ENCODE measurements around the gene LSAMP.

Gene LSAMP

GRCh38 chr3:116356056-116356455, 89.2 kb downstream of the LSAMP start:
- H3K36me3 Mint-ChIP-seq: no peaks in the 10 kb centered on the region
- no peak overlapping the region for H3K27ac Mint-ChIP-seq
- DNase-seq (no peak), ATAC-seq (replicated peaks) (no peak)
- H3K4me1 Mint-ChIP-seq: no peaks in the 10 kb centered on the region
- no peaks in the 10 kb centered on the region for H3K27me3 Mint-ChIP-seq
- no peak overlapping the region for H3K4me3 Mint-ChIP-seq
- H3K9me3 Mint-ChIP-seq: peaks cover 0 to 5% of the 10 kb centered on the region in 2 donors

GRCh38 chr3:116354382-116354781, 90.9 kb downstream of the LSAMP start:
- Mint-ChIP-seq H3K4me1 (no peaks in the 10 kb centered on the region), H3K27ac (no peak overlapping the region), H3K9me3 (peaks cover 0 to 5% of the 10 kb centered on the region in 2 donors), H3K4me3 (no peak overlapping the region), H3K27me3 (no peaks in the 10 kb centered on the region), H3K36me3 (no peaks in the 10 kb centered on the region)
- no peak for DNase-seq
- no peak for ATAC-seq (replicated peaks)

GRCh38 chr3:116350119-116350733, 95.1 kb downstream of the LSAMP start:
- H3K4me3 Mint-ChIP-seq: no peak overlapping the region
- H3K27me3 Mint-ChIP-seq: no peaks in the 10 kb centered on the region
- no peak overlapping the region for H3K27ac Mint-ChIP-seq
- H3K9me3 Mint-ChIP-seq: peaks cover 0 to 3% of the 10 kb centered on the region in 2 donors
- H3K36me3 Mint-ChIP-seq: no peaks in the 10 kb centered on the region
- no peak for ATAC-seq (replicated peaks)
- DNase-seq: no peak
- H3K4me1 Mint-ChIP-seq: no peaks in the 10 kb centered on the region

GRCh38 chr3:116348216-116348615, 97.1 kb downstream of the LSAMP start:
- DNase-seq (no peak), ATAC-seq (replicated peaks) (no peak)
- H3K4me3 Mint-ChIP-seq: no peak overlapping the region
- no peaks in the 10 kb centered on the region for H3K27me3 Mint-ChIP-seq
- no peaks in the 10 kb centered on the region for H3K4me1 Mint-ChIP-seq
- no peaks in the 10 kb centered on the region for H3K36me3 Mint-ChIP-seq
- H3K27ac Mint-ChIP-seq: no peak overlapping the region
- no peaks in the 10 kb centered on the region for H3K9me3 Mint-ChIP-seq

- no peak overlapping the region for H3K4me3 Mint-ChIP-seq
- no peak overlapping the region for H3K27ac Mint-ChIP-seq
- no peak for DNase-seq
- H3K4me1 Mint-ChIP-seq: no peaks in the 10 kb centered on the region
- no peaks in the 10 kb centered on the region for H3K36me3 Mint-ChIP-seq
- peaks cover 3 to 4% of the 10 kb centered on the region in 2 donors for H3K9me3 Mint-ChIP-seq
- no peaks in the 10 kb centered on the region for H3K27me3 Mint-ChIP-seq
- ATAC-seq (replicated peaks): no peak
Observed at GRCh38 chr3:116342499-116342898, 102.8 kb downstream of the LSAMP start.

- no peak overlapping the region for H3K4me3 Mint-ChIP-seq
- no peaks in the 10 kb centered on the region for H3K36me3 Mint-ChIP-seq
- H3K27ac Mint-ChIP-seq: no peak overlapping the region
- H3K27me3 Mint-ChIP-seq: no peaks in the 10 kb centered on the region
- H3K9me3 Mint-ChIP-seq: peaks cover 3 to 4% of the 10 kb centered on the region in 2 donors
- H3K4me1 Mint-ChIP-seq: no peaks in the 10 kb centered on the region
- no peak for ATAC-seq (replicated peaks)
- DNase-seq: no peak
Observed at GRCh38 chr3:116341899-116342298, 103.4 kb downstream of the LSAMP start.

- Mint-ChIP-seq H3K9me3 (peaks cover 3 to 4% of the 10 kb centered on the region in 2 donors), H3K27ac (no peak overlapping the region), H3K4me3 (no peak overlapping the region), H3K36me3 (no peaks in the 10 kb centered on the region), H3K27me3 (no peaks in the 10 kb centered on the region), H3K4me1 (no peaks in the 10 kb centered on the region)
- ATAC-seq (replicated peaks) (no peak), DNase-seq (no peak)
Observed at GRCh38 chr3:116341381-116341780, 103.9 kb downstream of the LSAMP start.

- no peak for DNase-seq
- Mint-ChIP-seq H3K36me3 (no peaks in the 10 kb centered on the region), H3K4me1 (no peaks in the 10 kb centered on the region), H3K27ac (no peak overlapping the region), H3K4me3 (no peak overlapping the region), H3K9me3 (peaks cover 3 to 4% of the 10 kb centered on the region in 2 donors), H3K27me3 (no peaks in the 10 kb centered on the region)
- no peak for ATAC-seq (replicated peaks)
Observed at GRCh38 chr3:116340680-116341216, 104.5 kb downstream of the LSAMP start.

- H3K36me3 Mint-ChIP-seq: no peaks in the 10 kb centered on the region
- H3K27ac Mint-ChIP-seq: no peak overlapping the region
- no peaks in the 10 kb centered on the region for H3K27me3 Mint-ChIP-seq
- peaks cover 3 to 4% of the 10 kb centered on the region in 2 donors for H3K9me3 Mint-ChIP-seq
- no peak for DNase-seq
- no peaks in the 10 kb centered on the region for H3K4me1 Mint-ChIP-seq
- H3K4me3 Mint-ChIP-seq: no peak overlapping the region
- no peak for ATAC-seq (replicated peaks)
Observed at GRCh38 chr3:116339441-116340028, 105.8 kb downstream of the LSAMP start.

- H3K4me3 Mint-ChIP-seq: no peak overlapping the region
- no peaks in the 10 kb centered on the region for H3K4me1 Mint-ChIP-seq
- H3K9me3 Mint-ChIP-seq: peaks cover 3 to 4% of the 10 kb centered on the region in 2 donors
Observed at GRCh38 chr3:116338713-116339112, 106.6 kb downstream of the LSAMP start.

GRCh38 chr3:116337229-116337628, 108.1 kb downstream of the LSAMP start:
- no peak overlapping the region for H3K4me3 Mint-ChIP-seq
- H3K4me1 Mint-ChIP-seq: no peaks in the 10 kb centered on the region
- ATAC-seq (replicated peaks): no peak
- no peaks in the 10 kb centered on the region for H3K27me3 Mint-ChIP-seq
- H3K27ac Mint-ChIP-seq: no peak overlapping the region
- H3K9me3 Mint-ChIP-seq: peaks cover 3 to 5% of the 10 kb centered on the region in 2 donors
- no peaks in the 10 kb centered on the region for H3K36me3 Mint-ChIP-seq
- DNase-seq: no peak

More at GRCh38 chr3:116338713-116339112, 106.6 kb downstream of the LSAMP start:
- DNase-seq: no peak
- ATAC-seq (replicated peaks): no peak
- Mint-ChIP-seq H3K27me3 (no peaks in the 10 kb centered on the region), H3K36me3 (no peaks in the 10 kb centered on the region), H3K27ac (no peak overlapping the region)

GRCh38 chr3:116331380-116331779, 113.9 kb downstream of the LSAMP start:
- Mint-ChIP-seq H3K36me3 (no peaks in the 10 kb centered on the region), H3K4me3 (no peak overlapping the region), H3K27me3 (no peaks in the 10 kb centered on the region), H3K9me3 (peaks cover 5 to 9% of the 10 kb centered on the region in 2 donors), H3K27ac (no peak overlapping the region), H3K4me1 (no peaks in the 10 kb centered on the region)
- no peak for DNase-seq
- ATAC-seq (replicated peaks): no peak

GRCh38 chr3:116322750-116323375, 122.4 kb downstream of the LSAMP start:
- H3K4me1 Mint-ChIP-seq: no peaks in the 10 kb centered on the region
- no peaks in the 10 kb centered on the region for H3K27me3 Mint-ChIP-seq
- no peak overlapping the region for H3K4me3 Mint-ChIP-seq
- no peak for ATAC-seq (replicated peaks)
- H3K9me3 Mint-ChIP-seq: peaks cover 3% of the 10 kb centered on the region in 2 donors
- no peak for DNase-seq
- H3K27ac Mint-ChIP-seq: no peak overlapping the region
- no peaks in the 10 kb centered on the region for H3K36me3 Mint-ChIP-seq

GRCh38 chr3:116318370-116318769, 126.9 kb downstream of the LSAMP start:
- Mint-ChIP-seq H3K27me3 (no peaks in the 10 kb centered on the region), H3K36me3 (no peaks in the 10 kb centered on the region), H3K27ac (no peak overlapping the region), H3K4me1 (no peaks in the 10 kb centered on the region), H3K9me3 (peaks cover 3% of the 10 kb centered on the region in 2 donors), H3K4me3 (no peak overlapping the region)
- no peak for DNase-seq
- ATAC-seq (replicated peaks): no peak

- no peaks in the 10 kb centered on the region for H3K4me1 Mint-ChIP-seq
- no peaks in the 10 kb centered on the region for H3K27me3 Mint-ChIP-seq
- ATAC-seq (replicated peaks) (no peak), DNase-seq (no peak)
- no peak overlapping the region for H3K4me3 Mint-ChIP-seq
- no peaks in the 10 kb centered on the region for H3K36me3 Mint-ChIP-seq
- peaks cover 0 to 1% of the 10 kb centered on the region in 2 donors for H3K9me3 Mint-ChIP-seq
- H3K27ac Mint-ChIP-seq: no peak overlapping the region
Observed at GRCh38 chr3:116316771-116317170, 128.5 kb downstream of the LSAMP start.
